ENCODE results near the gene MGARP.
A peak's percentile ranks its signal among the peaks of the same experiment; 100 is the strongest.
"Not testable (repeated sequence)": the region's sequence is repeated elsewhere in the genome, so short reads cannot be mapped to it uniquely, and the experiment has no call there.

The MGARP gene

DNA sequence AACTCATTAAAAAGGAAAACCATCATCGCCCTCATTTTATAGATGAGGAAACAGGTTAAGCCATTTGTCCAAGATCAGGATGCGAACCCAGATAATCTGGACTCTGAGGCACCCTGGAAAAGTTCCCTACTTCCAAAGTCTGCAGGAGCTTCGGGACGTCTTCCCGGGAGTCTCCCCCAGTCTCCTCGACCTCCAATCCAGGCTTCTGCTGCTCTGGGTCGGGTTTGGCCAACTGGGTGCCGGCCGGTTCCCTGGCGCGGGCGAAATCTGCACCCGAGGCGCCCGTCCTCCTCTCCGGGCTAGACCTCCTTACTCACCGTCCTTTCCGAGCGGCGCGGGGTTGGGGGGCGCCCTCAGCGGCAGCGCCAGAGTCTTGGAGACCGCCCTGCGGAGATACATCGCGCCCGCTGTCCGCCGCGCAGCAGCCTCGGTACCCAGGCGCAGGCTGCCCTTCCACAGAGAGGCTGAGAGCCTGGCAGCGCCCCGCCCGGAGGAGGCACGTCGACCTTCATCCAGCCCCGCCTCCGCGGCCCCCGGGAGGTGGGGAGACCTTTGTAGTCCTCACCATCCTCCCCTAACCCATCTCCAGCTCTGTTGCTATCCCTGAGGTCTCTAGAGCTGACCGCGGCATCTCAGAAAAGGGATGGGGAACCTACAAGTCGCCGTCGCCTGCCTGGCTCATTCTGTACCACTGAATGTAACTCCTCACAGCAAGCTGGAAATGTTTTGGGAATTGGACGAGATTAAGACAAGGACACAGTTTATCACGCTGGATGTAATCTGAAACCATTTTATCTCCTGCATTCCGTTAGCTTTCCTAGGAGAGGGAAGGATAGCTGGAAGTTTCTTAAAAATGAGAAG, at the start of gene MGARP:
MGARP (minus strand) TSS at position 466 of the 861 bp plus-strand sequence; CDS start at position 399, 67 bp downstream.
- DNase-seq = peak; percentile 24

DNA sequence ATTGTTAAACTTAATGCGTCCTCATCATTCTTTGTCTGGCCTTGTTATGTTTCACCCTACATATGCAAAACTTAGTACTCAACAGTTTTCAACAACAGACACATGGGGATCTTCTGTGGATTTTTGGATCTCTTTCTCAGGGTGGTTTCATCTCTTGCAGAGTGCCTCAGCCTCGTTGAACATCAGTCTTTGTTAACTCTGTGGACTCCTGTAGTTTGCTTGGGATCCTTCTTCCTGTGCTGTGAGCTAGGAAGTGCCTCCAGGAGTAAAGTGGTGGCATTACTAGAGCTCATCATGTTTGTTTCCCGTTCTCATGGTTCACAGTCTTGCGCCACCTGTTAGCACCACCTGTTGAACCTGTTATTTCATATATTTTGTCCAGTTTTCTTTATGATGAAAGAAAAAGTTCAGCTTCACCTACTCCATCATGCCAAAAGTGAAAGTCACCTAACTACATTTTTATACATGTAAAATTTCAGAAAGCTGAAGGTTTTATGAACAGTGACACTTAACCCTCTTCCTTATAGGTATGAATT, 49.7 kb upstream of the MGARP start:
- DNase-seq = no peak

- DNase-seq = no peak
Measured at GRCh38 chr4:139324620-139325019, 44.6 kb upstream of the MGARP start.

- not testable (repeated sequence) for DNase-seq
Measured at GRCh38 chr4:139322541-139322940, 42.5 kb upstream of the MGARP start.

GRCh38 chr4:139322070-139322469, 42.0 kb upstream of the MGARP start:
- DNase-seq = not testable (repeated sequence)

- DNase-seq = no peak
Measured at GRCh38 chr4:139319571-139319970, 39.5 kb upstream of the MGARP start.

DNA sequence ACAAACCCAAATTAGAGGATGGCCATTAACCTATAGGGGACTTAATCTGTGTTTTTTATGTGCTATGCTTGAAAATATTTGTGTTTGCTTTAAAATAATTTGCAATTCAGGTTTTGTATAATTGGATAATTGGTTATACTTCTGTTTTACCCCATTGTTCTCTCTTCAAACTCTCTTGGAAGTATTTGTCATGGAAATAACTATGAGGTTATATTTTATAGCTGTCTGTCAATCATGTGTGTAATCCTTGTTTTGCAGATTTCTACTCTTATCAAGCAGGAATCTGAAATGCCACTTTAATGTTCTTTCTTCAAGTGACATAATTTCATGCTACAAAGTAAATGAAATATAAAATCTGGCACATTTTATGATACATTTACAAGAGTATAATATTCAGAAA, 37.6 kb upstream of the MGARP start:
- no peak for DNase-seq

DNA sequence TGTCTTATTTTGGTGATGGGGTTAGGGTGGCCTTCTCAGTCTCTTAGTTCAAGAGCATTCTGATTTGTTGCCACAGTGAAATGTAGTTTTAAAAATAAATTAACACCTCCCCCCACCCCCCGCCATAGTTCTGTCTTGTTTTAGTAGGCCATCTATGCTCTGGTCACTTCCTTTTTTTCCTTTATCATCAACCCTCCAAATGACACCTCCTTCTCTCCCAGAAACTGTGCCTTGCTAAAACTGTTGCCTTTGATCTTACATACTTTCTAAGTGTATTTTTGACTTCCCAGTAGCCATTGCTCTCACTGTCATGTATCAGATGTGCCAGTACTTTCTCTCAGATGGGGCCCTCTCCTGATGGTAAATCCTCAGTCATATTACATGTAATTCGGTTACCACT, 36.7 kb upstream of the MGARP start:
- no peak for DNase-seq

DNA sequence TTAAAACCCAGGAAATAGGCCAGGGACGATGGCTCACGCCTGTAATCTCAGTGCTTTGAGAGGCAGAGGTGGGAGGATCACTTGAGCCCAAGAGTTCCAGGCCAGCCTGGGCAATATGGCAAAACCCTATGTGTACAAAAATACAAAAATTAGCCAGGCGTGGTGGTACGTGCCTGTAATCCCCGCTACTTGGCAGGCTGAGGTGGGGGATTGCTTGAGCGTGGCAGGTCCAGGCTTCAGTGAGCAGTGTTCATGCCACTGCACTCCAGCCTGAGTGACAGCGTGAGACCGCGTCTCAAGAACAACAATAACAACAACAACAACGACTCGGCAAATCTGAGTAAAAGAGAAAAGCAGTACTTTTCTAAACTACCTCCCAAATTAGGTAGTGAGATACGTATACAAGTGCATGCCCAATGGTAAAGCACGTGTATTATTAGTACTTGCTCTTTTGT, 35.2 kb upstream of the MGARP start:
- no peak for DNase-seq

DNA sequence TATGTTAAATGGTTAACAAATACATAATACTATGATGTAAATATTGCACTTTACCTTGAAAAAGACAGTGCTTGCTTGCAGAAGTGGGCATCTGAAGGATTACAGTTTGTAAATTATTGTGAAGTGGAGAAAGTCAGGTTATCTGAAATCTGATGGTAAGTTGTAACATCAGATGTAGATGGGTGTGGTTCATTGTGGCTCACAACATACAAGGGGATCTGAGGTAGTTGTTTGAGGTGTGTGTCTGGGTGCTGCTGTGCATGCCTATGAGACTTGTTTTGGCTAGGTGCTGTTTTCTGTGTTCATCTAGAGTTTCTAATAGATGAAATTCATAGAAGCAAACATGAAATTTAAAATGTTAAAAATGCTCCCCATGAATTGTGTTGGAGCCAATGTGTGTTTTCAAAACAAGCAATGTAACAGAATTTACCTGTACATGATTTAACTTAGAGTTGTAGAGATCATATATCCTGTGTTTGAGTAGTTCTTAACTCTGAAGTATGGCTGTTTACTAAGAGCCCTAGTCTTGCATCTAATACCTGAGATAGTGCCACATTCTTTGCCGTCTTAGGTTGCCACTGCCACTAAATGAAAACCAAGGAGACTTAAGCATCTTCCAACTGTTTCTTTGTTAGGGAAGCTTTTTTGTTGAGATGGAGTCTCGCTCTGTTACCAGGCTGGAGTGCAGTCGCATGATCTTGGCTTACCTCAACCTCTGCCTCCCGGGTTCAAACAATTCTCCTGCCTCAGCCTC, 34.2 kb upstream of the MGARP start:
- no peak for DNase-seq

- DNase-seq = not testable (repeated sequence)
Measured at GRCh38 chr4:139313414-139313813, 33.4 kb upstream of the MGARP start.

DNA sequence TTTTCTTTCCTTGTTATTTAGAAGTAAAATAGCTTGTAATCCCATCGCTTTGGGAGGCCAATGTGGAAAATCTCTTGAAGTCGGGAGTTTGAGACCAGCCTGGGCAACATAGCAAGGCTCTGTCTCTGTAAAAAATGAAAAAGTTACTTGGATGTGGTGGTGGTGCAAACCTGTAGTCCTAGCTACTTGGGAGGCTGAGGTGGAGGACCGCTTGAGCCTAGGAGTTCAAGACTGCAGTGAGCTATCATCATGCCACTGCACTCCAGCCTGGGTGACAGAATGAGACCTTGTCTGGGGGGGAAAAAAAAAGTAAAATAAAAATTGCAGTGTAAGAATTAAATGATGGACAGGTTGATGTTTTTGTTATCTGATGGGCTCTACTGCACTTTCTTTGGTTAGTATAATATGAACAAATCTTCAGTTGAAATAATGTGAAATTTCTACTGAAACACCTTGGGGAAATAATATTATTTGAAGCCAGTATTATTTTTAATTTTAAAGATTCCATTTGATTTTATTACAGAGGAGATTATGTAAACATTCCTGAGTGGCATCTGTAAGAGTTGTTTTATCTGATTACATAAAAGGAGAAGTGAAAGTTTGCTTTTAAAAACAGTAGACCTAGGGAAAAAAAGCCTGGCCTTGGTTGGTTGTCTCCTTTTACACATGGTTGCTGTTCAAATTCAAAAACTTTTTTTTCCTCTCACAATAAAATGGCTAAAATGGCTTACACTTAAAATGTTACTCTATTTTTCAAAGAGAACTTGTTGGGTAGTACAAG, 32.7 kb upstream of the MGARP start:
- DNase-seq = no peak

GRCh38 chr4:139311909-139312308, 31.9 kb upstream of the MGARP start:
- no peak for DNase-seq

- DNase-seq = no peak
Measured at GRCh38 chr4:139304920-139305319, 24.9 kb upstream of the MGARP start.

DNA sequence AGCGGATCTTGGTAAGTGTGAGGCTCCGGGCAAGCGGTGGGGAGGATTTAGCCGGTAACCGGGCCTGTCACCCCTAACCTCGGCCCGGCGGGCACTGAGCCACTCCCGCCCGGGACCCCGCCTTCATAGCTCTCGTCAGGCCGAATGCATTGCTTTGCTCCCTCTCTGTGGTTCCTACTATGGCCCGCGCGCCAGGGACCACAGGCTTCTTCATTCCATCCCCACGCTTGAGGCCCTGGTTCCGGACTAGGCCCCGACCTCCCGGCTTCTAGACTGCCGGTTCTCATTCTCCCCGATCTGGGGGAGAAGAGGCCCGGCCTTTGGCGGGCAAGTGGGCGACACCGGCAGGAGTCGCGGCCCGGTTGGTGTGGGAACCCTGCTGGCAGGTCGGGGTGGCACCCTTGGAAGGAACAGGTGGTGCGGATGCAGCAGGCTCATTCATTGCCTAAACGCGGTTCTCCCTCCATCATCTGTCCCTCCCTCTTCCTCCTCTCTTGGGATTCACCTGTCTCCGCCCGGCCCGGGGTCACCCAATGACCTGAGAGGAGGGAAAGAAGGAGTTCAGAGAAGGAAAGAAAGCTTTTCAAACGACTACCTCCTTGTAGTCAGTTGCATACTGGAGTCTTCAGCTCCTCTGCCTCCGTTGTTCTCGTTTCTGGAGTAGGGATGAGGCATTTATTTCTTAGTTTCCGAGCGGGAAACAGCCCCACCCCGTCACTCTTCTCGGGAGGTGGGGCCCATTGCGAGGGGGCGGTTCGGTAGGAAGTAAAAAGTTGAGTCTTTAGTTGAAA, 22.0 kb upstream of the MGARP start, which contains the start of gene NDUFC1:
NDUFC1 (minus strand) TSS at position 657 of the 791 bp plus-strand sequence. CDS start 6,679 bp downstream, outside the sequence.
- peak; percentile 49 for DNase-seq

DNA sequence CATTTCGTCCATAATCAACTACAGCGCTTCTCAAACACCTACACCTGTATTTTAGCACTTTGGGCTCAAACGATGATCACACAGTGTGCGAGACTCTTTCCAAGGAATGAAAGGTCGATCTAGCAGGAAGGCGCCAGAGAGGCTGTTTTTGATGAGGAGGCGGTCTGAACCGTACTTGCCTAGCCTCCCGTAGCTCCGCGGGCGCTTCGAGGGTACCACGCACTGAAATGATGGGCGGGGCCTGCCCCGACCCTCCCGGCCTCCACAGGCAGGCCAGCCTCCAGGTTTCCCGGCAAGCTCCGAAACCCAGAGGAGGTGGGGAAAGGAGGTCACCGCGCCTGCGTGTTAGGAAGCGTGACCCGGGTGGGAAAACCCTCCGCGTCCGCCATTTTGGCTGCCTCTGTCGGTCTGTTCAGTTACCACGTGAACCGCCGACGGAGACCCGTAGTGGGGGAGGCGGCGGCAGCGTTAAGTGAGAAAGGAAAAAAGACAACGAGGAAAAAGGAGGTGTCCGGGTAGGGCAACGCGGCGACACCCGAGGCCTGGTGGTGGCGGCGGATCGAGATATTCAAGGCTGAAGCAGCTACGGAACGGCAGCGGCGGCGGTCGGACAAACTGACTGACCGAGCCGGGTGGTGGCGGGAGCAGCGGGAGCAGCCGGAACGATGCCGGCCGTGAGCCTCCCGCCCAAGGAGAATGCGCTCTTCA, 21.2 kb upstream of the MGARP start, which contains the start of gene NAA15:
NAA15 (plus strand) TSS at position 393 of the 708 bp plus-strand sequence; CDS start at position 666, 273 bp downstream.
- DNase-seq = peak; percentile 92

DNA sequence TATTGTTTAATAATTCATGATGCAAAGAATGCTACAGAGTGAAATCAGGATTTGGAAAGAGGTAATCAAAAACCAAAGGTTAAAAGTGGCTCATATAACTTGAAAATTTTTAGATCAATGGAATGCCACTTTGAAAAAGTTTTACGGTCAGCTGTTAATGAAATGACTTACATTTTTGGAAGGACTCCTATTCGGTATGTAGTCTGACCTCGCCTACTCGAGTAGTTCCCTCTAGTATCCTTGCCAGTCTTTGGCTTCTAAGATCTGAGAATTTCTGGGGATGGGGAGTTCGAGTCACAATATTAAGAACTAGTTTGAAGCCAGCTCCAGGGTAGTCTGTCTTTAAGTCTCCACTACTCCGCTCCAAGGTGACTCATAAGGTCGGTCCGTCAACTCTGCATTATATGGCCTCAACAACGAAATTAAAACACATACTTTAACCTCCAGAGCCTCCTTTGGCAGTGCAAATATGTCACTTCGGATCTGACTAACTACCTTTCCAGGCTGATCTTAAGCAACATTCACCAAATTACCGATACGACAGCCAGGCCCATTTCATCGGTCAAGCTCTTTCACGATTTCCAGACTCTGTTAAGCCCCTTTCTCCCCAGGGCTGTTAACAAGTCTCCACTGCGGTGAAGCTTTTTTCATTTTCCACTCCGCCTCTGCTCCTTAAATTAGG, 20.5 kb upstream of the MGARP start:
- no peak for DNase-seq

- DNase-seq = no peak
Measured at GRCh38 chr4:139299536-139299935, 19.5 kb upstream of the MGARP start.

DNA sequence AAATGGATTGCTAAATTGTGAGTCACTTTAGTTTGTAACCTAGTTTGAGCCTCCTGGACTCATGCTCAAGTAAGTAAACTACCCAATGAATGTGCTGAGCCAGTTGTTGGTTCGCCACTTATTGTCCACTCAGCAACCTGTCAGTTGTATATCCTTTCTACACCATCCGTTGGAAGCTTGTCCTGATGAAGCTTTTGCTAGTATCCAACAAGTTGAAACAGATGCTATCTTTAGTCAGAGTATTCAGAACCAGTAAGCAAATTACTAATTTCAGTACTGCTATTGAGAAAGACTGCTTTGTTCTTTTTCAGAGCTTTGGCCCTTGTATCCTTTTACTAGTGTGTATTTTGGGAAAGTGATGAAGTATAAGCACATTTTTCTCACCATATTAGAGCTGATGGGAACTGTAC, 17.0 kb upstream of the MGARP start:
- DNase-seq = no peak

- DNase-seq = no peak
Measured at GRCh38 chr4:139295942-139296299, 15.9 kb upstream of the MGARP start.

Measured in NCI-H1105 treated with DMSO at 0.1 percent for 48 hours (cell line).